ENCODE results near the gene CCZ1.
"Not testable (repeated sequence)": the region's sequence is repeated elsewhere in the genome, so short reads cannot be mapped to it uniquely, and the experiment has no call there.

DNA sequence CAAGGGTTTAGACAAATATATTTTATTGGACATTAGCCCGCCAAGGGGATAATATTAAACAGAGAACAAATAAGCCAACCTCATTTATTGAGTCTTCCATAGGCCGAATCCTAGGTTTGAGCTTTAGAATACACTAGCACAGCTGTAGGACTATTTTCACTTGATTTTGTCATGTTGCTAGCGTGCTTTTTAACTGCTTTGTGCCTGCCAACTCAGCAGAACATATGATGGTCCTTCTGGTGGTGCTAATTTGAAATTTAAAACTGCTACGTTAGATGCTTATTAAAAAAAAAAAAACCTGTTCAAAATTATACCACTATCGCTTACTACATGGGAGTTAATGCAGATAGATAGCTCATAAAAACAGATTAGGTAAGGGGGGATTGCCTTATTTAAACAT lies 14.1 kb upstream of the CCZ1 start:
- TF ChIP-seq, protein P1, sequence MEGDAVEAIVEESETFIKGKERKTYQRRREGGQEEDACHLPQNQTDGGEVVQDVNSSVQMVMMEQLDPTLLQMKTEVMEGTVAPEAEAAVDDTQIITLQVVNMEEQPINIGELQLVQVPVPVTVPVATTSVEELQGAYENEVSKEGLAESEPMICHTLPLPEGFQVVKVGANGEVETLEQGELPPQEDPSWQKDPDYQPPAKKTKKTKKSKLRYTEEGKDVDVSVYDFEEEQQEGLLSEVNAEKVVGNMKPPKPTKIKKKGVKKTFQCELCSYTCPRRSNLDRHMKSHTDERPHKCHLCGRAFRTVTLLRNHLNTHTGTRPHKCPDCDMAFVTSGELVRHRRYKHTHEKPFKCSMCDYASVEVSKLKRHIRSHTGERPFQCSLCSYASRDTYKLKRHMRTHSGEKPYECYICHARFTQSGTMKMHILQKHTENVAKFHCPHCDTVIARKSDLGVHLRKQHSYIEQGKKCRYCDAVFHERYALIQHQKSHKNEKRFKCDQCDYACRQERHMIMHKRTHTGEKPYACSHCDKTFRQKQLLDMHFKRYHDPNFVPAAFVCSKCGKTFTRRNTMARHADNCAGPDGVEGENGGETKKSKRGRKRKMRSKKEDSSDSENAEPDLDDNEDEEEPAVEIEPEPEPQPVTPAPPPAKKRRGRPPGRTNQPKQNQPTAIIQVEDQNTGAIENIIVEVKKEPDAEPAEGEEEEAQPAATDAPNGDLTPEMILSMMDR (IDR thresholded peaks at IDR 0.05): not testable (repeated sequence)
- not testable (repeated sequence) for TF ChIP-seq POLR2AphosphoS5, POLR2A, EP300 (IDR thresholded peaks at IDR 0.05)
